Germinal center (tissue), 1 donor: Measurements from ENCODE around the gene GRIK1.
"Not testable (repeated sequence)": the region's sequence is repeated elsewhere in the genome, so short reads cannot be mapped to it uniquely, and the experiment has no call there.

ENCODE experiments used
- DNase-seq: peaks from one replicate; pipeline ENCODE4 v3.0.0; 2012; ENCODE audit warnings: mixed read lengths, low spot score

Gene GRIK1

DNA sequence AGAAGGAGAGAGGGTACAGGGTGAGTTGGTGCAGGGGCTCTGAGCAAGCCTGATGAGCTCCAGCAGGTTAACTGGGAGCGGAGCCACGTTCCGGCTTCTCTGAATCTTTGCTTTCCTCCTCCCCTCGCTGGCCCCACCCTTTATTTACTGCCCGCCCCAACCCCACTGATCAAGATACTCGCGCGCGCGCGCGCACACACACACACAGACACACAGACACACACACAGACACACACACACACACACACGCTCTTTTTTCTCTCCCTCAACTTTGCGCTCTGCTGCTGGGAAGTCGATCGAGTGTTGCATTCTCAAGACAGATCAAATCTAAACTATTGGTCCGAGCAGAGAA lies at the start of gene GRIK1:
GRIK1 (minus strand) TSS at position 73 of the 352 bp plus-strand sequence.
- DNase-seq, result no peak

DNA sequence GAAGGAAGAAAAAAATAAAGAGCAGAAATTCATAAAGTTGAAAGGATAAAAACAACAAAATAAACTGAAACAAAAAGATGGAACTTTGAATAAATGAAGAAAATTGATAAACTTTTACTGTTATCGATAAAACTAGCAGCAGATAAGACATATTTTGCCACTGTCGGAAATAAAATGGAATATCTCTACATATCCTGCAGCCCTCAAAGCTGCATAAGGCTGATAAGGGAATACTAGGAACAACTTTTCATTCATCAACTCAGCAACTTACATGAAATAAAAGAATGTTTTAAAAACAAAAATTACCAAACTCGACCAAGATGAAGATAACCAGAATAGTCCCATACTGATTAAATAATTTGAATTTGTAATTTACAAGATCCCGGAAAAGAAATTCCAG lies 48.0 kb upstream of the GRIK1 start:
- DNase-seq, result no peak

DNA sequence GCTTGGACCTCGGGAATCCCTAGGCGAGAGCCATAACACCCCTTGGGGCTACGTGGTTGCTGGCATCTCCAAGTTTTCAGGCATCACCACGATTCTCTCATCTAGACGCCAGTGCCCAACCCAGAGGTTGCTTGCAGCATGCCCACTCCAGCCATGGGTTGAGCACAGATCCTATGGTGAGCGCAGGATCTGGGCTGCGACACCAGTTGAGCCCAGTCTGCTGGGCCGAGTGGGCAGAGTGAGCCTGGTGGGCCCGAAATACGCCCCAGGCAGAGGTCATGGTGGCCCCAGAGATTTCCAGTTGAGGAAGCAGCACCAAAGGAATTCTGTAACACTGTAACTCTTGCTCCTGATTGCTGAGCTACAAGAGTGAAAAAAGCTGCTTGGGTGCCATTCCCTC lies 46.1 kb upstream of the GRIK1 start:
- DNase-seq, result no peak

DNA sequence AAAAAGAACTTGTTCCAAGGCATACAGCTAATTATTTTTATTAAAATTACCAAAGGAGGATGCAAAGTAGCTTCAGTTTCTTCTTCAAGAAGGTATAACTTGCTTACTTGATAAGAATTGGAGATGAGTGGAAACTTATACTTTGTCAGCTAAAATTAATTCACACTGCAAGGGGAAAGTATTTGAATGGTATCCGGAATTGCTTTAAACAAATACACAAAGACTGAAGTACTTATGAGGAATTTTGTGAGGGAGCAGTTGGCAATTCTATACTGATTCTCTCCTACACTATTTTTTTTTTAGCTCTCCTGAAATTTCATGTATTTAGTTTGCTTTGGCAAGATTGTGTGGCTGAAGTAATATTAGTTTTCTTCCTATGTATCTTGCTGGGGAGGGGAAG lies 39.2 kb upstream of the GRIK1 start:
- no peak for DNase-seq

DNA sequence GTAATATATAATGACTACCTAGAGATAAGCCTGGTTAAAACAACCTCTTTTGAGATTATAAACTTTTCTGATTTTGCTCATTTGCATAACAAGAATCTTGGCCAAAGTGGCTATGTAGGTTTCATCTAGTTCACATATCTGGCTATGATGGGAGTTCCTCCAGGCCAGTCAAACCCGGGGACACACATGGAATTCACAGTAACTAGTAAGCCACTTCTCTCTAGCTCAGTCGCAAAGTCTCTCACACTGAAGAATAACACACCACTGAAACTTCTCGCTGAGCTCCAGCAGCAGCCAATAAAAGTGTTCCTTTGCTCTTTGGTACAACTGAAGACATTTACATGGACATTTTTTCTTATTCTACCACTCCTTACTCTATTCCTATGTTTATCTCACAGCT lies 36.0 kb upstream of the GRIK1 start:
- no peak for DNase-seq

DNA sequence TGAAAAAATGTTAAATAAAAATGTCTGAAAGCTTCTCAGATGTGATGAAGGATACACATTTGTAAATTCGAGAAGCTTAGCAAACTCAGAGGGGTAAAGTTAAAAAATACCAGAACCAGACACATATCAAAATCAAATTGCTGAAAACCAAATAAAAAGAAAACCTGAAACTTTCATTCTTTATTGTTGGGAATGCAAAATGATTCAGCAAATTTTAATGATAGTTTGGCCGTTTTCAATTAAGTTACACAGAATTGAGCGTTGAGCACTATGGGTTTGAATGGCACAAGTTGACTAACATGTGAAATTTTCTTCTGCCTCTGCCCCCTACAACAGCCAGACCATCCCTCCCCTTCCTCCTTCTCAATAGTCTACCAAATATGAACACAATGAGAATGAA lies 33.5 kb upstream of the GRIK1 start:
- no peak for DNase-seq

DNA sequence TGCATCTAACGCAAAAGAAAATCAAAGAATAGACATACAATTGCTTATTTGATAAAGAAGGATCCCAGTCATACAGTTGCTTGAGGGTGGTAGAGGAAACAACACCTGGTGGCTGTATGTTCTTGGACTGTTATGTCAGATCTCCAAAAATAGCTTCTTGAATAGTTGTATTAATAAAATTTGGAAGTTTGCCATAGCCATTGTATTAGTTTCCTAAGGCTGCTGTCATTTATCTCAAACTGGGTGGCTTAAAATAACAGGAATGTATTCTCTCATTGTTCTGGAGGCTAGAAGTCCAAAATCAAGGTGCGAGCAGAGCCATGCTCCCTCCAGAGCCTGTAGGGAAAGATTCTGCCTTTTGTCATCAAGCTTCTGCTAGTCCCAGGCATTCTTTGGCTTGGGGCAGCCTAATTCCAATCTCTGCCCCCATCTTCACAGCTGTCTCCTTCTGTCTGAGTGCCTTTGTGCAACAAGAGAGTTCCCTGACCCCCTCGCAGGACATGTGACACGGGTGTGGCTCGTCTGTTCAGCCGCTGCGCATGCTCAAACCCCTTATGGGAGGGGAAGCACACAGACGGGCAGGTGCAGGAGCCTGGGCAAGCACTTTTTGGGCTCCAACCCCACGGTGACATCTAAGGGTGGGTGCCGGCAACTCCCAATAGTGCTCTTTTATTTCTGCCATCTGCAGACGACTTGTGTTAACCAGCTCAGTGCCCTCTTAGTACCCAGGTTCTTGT lies 21.7 kb upstream of the GRIK1 start:
- no peak for DNase-seq

DNA sequence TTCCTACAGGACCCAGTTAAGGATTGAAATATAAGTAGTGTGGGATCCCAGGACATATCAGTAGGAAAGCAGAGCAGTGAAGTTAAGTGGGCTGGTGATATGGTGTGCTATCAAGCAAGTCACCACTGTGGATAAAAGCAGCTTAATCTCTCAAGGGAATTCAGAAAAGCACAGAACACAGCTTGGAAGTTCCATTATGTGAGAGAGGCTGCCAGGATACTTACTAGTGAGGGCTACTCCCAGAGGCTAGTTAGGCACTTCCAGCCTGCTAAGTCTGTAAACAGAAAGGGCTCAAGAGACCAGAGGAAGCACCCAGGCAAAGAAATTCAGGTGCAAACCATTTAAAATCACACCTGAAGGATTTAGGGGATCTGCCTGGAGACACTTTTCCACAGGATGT lies 18.8 kb upstream of the GRIK1 start:
- DNase-seq, result no peak

DNA sequence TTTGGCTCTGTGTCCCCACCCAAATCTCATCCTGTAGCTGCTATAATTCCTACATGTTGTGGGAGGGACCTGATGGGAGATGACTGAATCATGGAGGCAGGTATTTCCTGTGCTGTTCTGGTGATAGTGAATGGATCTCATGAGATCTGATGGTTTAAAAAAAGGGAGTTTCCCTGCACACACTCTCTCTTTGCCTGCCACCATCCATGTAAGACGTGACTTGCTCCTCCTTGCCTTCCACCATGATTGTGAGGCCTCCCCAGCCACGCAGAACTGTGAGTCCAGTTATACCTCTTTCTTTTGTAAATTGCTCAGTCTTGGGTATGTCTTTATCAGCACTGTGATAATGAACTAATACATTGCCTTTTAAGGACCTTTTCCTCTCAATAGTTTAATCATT lies 18.2 kb upstream of the GRIK1 start:
- not testable (repeated sequence) for DNase-seq

DNA sequence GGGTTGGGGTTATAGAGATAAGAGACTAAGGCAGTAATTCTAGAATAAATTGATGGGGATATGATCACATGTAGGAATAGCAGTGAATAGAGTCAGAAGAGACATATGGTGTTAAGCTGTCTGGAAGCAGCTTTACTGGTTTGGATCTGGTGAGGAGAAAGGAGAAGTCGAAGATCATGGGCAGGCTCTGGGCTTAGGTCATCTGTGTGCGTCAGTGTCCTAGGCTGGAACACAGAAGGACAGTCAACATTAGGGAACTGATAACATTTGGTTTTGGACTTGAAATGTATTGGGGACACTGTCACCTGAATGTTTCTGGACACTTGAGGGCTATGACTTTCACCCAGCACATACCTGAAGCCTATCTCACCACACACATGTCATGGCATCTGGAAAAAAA lies 13.9 kb upstream of the GRIK1 start:
- DNase-seq, result no peak

DNA sequence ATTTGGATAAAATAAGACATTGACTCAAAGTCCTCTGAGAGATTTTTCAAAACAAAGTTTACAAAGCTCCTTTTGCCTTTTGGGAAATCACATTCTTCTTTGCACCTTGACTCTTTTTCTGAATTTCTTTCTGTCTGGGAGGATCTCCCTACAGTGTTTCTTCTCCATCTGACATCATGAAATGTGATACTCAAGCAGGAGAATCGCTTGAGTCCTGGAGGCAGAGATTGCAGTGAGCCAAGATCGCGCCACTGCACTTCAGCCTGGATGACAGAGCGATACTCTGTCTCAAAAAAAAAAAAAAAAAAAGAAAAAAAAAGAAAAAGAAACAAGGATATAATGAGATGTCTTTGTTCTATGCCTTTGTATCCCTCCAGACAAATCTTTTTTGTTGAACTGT lies 13.3 kb upstream of the GRIK1 start:
- no peak for DNase-seq

DNA sequence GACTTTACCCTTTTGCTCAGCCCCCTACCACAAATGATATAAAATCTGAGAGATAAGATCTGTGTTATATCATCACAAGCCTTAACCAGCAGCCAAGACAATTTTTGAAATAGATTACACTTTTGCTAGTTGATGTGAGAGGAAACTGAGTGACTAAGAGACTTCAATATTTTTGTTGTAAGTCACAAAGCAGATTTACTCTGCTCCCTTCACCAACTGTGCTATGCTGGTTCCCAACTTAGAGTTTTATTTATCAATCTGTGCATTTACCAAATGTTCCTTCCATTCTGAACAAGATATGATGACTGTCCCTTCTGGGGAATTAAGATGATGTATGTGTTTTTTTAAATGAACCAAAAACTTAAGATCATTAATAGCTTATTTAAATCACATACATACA lies 12.1 kb upstream of the GRIK1 start:
- no peak for DNase-seq

DNA sequence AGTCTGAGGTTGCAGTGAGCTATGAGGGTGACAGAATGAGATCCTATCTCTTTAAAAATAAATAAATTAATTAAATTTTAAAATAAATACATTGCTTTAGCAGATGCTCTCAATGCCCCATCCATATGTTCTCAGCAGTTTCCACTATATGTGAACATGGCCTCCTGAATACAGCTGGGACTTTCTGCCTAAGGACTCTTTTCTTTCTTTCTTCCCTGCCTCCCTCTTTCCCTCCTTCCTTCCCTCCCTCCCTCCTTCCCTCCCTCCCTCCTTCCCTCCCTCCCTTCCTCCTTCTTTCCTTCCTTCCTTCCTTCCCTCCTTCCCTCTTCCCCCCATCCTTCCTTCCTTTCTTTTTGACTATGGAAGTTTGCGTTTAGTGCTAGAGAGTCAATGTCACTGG lies 10.2 kb upstream of the GRIK1 start:
- DNase-seq, result no peak

DNA sequence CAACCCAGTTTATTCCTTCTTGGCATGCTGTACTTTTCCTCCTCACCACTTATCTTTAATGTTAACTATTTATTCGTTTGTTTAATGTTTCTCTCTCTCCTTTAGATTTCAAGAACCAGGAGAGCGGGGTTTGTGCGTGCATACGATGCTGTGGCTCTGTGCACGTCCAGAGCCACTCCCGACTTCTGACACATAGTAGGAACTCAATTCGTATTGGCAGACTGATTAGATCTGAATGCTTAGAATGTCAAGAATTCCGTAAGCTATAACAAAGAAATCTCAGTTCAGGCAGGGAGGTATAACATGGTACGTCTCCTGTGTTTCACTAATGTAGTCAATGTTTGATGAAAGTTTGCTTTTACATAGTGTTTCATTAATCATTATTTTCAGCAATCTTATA lies 7.3 kb upstream of the GRIK1 start:
- DNase-seq, result no peak

DNA sequence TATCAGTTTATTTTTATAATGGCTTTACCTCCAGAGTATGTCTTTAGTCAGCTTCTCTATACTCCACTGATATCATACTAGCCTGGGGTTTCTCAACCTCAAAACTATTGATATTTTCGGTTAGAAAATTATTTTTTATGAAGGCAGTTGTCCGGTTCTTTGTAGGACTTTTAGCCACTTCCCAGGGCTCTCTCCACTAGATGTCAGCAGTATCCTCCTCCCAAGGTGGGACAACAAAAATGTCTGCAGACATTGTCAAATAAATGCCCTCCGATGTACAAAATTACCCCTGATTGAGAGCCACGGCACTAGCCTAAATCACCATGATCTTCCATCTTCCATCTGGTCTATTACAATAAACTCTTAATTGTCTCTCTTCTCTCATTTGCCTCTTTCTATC lies 4.1 kb upstream of the GRIK1 start:
- DNase-seq, result no peak

DNA sequence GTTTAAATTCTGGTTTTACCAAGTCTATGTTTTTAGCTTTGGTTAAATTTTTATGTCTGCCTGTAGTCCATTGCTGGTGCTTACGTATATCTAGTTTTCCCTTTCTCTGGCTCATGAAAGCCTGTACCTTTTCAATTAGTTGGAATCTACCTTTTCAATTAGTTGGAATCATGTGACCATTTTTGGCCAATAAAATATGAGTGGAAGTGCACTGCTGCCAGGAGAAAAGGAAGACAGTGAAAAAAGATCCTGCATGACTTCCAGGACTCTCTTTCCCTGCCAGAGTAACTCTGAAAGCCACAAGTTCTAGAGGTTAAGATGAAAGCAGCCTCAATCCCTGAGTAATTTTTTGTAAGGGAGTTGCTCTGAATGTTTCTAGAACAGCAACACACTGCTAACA lies 2.2 kb upstream of the GRIK1 start:
- DNase-seq, result no peak

DNA sequence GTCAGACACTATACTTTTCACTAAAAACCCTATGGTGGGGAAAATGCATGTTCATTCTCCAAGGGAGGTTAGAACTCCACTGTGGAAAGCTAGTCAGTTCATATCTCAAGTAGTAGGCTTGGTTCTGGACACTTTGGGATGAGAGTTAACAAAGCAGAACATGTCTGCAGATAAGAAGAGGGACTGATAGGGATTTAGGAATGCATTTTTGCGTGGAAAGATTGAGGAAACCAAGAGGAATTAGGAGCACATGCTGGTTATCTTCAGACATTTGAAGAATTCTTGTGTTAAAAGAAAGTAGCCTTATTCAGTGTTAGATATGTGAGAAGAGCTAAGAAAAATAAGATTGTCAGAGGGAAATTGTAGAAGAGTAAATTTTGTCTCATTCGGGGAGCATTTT lies 1.2 kb upstream of the GRIK1 start:
- no peak for DNase-seq

DNA sequence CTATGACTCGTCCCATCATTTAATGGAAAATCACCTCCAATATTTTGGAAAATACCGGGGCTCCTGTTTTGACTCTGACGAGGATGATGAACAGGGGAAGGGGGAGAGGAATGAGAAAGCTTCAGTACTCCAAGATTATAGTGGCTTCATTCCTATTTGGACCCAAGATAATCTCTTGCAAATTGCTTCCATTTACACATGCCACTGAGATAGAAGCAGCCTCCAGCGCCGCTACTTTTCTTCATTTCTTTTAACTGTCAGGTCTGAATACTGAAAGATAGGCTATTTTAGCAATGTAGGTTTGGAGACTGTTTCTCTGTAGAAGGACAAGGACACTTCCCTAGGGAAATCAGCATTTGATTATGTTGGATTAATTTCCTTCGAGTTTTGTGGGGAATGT lies 565 bp upstream of the GRIK1 start:
- DNase-seq, result no peak

DNA sequence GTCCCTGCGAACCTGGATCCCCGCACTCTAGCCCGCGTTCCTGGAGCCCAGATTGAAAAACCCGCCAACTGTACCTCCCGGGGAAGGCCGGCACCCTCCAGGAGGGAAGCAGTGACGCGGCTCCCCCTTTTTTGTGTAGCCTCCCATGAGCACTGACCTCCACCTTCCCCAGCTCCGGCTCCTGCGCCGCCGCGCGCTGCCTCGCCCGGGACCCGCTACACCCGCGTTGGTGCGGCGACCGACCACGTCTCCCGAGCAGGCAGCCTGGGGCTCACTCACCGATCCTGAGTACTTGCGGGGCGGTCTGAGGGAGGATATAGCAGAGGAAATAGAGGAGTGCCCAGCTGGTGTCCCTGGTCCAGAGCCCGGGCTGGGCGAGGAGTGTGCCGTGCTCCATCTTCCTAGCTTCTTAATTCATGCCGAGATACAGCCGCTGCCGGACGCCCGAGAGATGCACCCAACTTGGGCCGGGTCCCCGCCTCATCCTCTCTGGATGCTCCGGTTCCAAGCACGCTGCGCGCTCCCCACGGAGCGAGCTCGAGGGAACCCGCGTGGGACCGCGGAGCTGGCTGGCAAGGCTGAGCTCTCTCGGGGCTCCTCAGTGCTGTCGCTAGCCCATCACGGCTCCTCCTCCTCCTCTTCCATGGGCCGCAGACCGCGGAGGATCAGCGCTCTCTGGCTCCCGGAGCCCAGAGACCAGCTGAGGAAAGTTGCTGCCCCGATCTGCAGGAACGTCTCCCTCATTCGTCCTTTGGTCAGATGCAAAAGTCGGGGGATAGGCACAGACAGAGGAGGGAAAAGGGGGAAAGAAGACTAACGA lies 482 bp downstream of the GRIK1 start:
- DNase-seq, result no peak

DNA sequence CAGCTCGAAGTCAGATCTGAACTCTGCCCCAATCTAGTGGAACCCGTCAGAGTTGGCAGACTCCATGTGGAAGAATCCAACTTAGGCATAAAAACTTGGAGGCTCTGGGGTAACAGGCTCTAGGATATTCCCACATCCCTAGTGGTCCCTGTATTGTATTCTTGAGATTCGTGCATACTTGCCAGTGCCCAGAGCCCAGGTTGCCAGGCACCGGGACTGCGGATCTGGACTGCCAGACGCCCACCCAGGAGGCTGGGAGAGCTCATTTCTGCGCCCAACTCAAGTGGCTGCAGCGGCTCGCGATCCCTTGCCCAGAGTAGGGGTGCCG lies 1.1 kb downstream of the GRIK1 start:
- DNase-seq, result no peak

DNA sequence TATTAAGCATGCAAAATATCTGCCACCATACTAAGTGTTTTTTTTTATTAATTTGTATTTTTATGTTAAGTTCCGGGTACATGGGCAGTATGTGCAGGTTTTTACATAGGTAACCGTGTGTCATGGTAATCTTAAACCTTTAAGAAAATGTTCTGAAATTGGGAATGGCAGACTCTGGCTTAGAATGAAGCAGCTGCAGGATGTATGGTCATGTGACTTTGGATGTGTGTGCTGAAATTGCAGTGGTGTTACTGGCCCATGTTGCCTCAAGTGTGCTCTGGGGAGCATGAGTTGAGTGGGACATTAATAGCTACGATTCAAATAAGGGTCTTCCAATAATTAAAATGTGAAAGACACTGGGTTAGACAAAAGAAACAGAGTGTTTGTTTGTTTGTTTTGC lies 6.7 kb downstream of the GRIK1 start:
- DNase-seq, result no peak

DNA sequence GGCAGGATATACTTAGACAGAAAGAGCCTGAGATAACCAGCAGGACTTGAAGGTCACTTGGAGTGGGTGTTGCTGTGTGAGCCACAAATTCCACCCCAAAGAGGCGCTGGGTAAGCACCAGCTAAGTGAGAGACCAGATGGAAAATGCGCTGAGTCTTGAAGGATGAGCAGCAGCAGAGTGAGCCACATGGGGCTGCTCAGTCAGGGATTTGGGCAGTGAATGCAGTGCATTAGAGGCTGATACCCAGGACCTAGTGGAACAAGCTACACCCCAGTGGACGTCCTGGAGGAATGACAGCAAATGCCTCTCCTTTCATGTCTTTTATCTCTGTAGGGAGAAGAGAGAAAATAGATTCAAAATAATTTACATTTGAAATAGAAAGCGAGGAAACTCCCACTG lies 11.3 kb downstream of the GRIK1 start:
- no peak for DNase-seq

DNA sequence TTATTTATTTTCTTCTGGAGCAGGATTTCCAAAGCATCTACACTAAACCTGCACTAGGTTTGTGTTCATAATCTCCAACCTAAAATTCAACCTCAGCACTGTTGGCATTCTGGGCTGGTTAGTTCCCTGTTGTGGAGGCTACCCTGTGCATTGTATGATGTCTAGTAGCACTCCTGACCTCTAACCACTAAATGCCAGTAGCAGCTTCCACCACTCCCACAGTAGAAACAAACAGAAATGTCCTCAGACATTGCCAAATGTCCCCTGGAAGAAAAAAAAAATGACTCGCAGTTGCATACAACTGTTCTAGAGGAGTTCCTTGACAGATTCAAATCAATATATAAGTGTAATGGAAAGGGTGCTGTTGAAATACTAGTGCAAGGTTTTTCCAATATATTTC lies 18.9 kb downstream of the GRIK1 start:
- DNase-seq, result no peak

DNA sequence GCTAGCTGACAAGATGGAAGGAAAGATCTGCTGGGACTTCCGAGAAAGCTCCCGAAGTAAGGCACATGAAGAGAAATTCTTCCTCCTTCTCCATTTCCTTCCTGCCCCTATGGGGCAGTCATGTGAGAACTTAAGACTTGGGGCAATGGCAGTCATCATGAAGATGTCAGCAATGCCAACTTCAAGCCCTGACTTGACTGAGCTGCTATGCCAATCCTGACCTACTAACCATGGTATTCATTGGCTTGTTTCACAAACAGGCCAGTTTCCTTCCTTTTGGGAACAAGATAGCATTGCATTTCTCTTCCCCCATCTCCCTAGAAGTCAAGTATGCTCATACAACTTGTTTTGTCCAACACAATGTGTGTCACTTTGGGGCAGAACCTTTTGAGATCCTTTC lies 25.5 kb downstream of the GRIK1 start:
- DNase-seq, result no peak
